Ishikawa (cell line): ENCODE results near the gene STAC2.

Experiments used
- CEBPB ChIP-seq: IDR thresholded peaks from 2 replicates; pipeline ENCODE4 v1.6.1; 2012
- CREB1 ChIP-seq: IDR thresholded peaks from 2 replicates; pipeline ENCODE4 v1.6.1; 2012; ENCODE audit warnings: low read depth
- EGR1 ChIP-seq: IDR thresholded peaks from 2 replicates; pipeline ENCODE4 v1.6.1; 2012
- EP300 ChIP-seq: IDR thresholded peaks from 2 replicates; pipeline ENCODE4 v1.6.1; 2012; ENCODE audit warnings: borderline replicate concordance
- FOXM1 ChIP-seq: IDR thresholded peaks from 2 replicates; pipeline ENCODE4 v1.6.1; 2012; ENCODE audit warnings: low read depth, borderline replicate concordance
- MAX ChIP-seq: IDR thresholded peaks from 2 replicates; pipeline ENCODE4 v1.6.1; 2012
- NFIC ChIP-seq: IDR thresholded peaks from 2 replicates; pipeline ENCODE4 v1.6.1; 2012
- RAD21 ChIP-seq: IDR thresholded peaks from 2 replicates; pipeline ENCODE4 v1.6.1; 2012; ENCODE audit warnings: low read depth
- REST ChIP-seq: IDR thresholded peaks from 2 replicates; pipeline ENCODE4 v1.6.1; 2012; ENCODE audit warnings: low read depth, mild to moderate bottlenecking
- TAF1 ChIP-seq: IDR thresholded peaks from 2 replicates; pipeline ENCODE4 v1.6.1; 2012; ENCODE audit warnings: low read depth, mild to moderate bottlenecking
- TCF12 ChIP-seq: IDR thresholded peaks from 2 replicates; pipeline ENCODE4 v1.6.1; 2012; ENCODE audit warnings: low read depth
- TEAD4 ChIP-seq: IDR thresholded peaks from 2 replicates; pipeline ENCODE4 v1.6.1; 2012
- USF1 ChIP-seq: IDR thresholded peaks from 2 replicates; pipeline ENCODE4 v1.6.1; 2012
- YY1 ChIP-seq: IDR thresholded peaks from 2 replicates; pipeline ENCODE4 v1.6.1; 2012; ENCODE audit warnings: low read depth
- ZBTB7A ChIP-seq: IDR thresholded peaks from 2 replicates; pipeline ENCODE4 v1.6.1; 2012; ENCODE audit warnings: low read depth

The STAC2 gene

GRCh38 chr17:39219647-39220154 lies 6.0 kb downstream of the STAC2 start:
- TF ChIP-seq TAF1 (no peak), MAX (no peak), USF1 (no peak), YY1 (no peak), NFIC (no peak), REST (no peak), ZBTB7A (no peak), TEAD4 (no peak), TCF12 (no peak), FOXM1 (no peak), EGR1 (no peak), RAD21 (no peak), CREB1 (no peak), CEBPB (no peak), EP300 (no peak)

GRCh38 chr17:39218906-39219305 lies 6.8 kb downstream of the STAC2 start:
- TF ChIP-seq CREB1, result no peak
- TF ChIP-seq NFIC, result no peak
- TF ChIP-seq MAX, result no peak
- TF ChIP-seq EP300, result no peak
- no peak for TF ChIP-seq YY1
- no peak for TF ChIP-seq FOXM1
- no peak for TF ChIP-seq ZBTB7A
- TF ChIP-seq TAF1, result no peak

- no peak for TF ChIP-seq USF1
Measured at GRCh38 chr17:39217734-39218369, 7.9 kb downstream of the STAC2 start.

GRCh38 chr17:39213852-39214251 lies 11.9 kb downstream of the STAC2 start:
- TF ChIP-seq YY1 (0 out of 2 replicates have a peak, but pooled peaks have one; percentile 38), MAX (peak; percentile 85), USF1 (peak; percentile 87), ZBTB7A (no peak; the same call in 1 of the 2 replicates), RAD21 (no peak), CEBPB (no peak), NFIC (0 out of 2 replicates have a peak, but pooled peaks have one; percentile 16), EP300 (no peak; the same call in 1 of the 2 replicates), TAF1 (no peak), TCF12 (peak; percentile 66), FOXM1 (no peak), EGR1 (no peak), TEAD4 (no peak), CREB1 (no peak), REST (no peak)

- TF ChIP-seq TEAD4 (peak; percentile 27; the same call in 1 of the 2 replicates), TCF12 (no peak), EGR1 (peak; percentile 51; the same call in 1 of the 2 replicates), NFIC (peak; percentile 45), ZBTB7A (no peak), MAX (0 out of 2 replicates have a peak, but pooled peaks have one; percentile 48), REST (no peak), CREB1 (no peak), EP300 (no peak)
Measured at GRCh38 chr17:39212841-39213480, 12.8 kb downstream of the STAC2 start.
